ENCODE measurements around the gene TTC21A.

DNA sequence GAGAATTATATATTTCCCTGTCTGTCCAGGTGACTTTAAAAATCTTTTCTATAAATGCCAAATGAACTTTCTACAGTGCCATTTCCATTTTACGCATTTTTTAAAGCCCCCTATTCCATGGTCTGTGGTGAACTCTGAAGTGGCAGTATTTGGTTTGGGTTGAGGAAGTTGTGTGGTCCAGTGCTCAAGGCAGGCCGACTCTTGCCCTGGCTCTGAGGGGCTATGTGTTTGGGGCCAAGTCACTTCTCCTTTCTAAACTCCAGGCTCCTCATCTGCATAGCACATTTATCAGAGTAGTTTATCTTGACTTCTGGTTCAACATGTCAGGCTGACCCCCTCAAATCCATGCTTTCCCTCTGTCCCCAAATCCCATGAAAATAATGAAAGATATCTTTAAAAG is 14.1 kb downstream of the TTC21A start:
- TF ChIP-seq, protein P1, sequence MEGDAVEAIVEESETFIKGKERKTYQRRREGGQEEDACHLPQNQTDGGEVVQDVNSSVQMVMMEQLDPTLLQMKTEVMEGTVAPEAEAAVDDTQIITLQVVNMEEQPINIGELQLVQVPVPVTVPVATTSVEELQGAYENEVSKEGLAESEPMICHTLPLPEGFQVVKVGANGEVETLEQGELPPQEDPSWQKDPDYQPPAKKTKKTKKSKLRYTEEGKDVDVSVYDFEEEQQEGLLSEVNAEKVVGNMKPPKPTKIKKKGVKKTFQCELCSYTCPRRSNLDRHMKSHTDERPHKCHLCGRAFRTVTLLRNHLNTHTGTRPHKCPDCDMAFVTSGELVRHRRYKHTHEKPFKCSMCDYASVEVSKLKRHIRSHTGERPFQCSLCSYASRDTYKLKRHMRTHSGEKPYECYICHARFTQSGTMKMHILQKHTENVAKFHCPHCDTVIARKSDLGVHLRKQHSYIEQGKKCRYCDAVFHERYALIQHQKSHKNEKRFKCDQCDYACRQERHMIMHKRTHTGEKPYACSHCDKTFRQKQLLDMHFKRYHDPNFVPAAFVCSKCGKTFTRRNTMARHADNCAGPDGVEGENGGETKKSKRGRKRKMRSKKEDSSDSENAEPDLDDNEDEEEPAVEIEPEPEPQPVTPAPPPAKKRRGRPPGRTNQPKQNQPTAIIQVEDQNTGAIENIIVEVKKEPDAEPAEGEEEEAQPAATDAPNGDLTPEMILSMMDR (IDR thresholded peaks at IDR 0.05) = no peak
- no peak for TF ChIP-seq POLR2A (IDR thresholded peaks at IDR 0.05)
